ENCODE measurements around the gene COL5A1. TPM values are rescaled to one million over a fixed set of nuclear protein-coding genes. Genes with fewer than 3 reads are reported as not detected.

Gene COL5A1
- total and polyA plus RNA-seq, 2 donors from 2014 or later, result 2.4 to 23.8 TPM

- intact Hi-C loops (cut with DNase I), result no loop called here
- Histone ChIP-seq H3K36me3 (ENCODE audit: control insufficient read depth in 2 of 3, insufficient read depth in 3 of 3, low read length in 3 of 3) (no peaks in the 10 kb centered on the region), H3K4me1 (ENCODE audit: control insufficient read depth in 2 of 3, insufficient read depth in 2 of 3, low read depth in 1 of 3, low read length in 3 of 3) (peaks cover 0 to 5% (median 0%) of the 10 kb centered on the region in 3 donors), H3K27me3 (ENCODE audit: control insufficient read depth, insufficient read depth, low read length) (no peaks in the 10 kb centered on the region), H3K4me3 (ENCODE audit: low read length in 3 of 3) (no peak overlapping the region), H3K9ac (ENCODE audit: low read length in 3 of 3) (no peak overlapping the region), H3K27ac (ENCODE audit: low read depth in 2 of 2, low read length in 2 of 2) (no peak overlapping the region), H3K9me3 (ENCODE audit: control insufficient read depth in 2 of 3, insufficient read depth in 1 of 3, low read length in 3 of 3) (no peaks in the 10 kb centered on the region)
- no peak for TF ChIP-seq CTCF (IDR thresholded peaks at IDR 0.05; ENCODE audit: borderline replicate concordance, extremely low read depth, insufficient read depth)
- DNase-seq, result peak in 2 of 5 donors; percentile 19 to 56
- no peak for FAIRE-seq
These were observed 37.3 kb downstream of the COL5A1 start for GRCh38 chr9:134678666-134679443.

- Histone ChIP-seq H3K9me3 (ENCODE audit: control insufficient read depth in 2 of 3, insufficient read depth in 1 of 3, low read length in 3 of 3) (no peaks in the 10 kb centered on the region), H3K27me3 (ENCODE audit: control insufficient read depth, insufficient read depth, low read length) (no peaks in the 10 kb centered on the region), H3K4me3 (ENCODE audit: low read length in 3 of 3) (no peak overlapping the region), H3K4me1 (ENCODE audit: control insufficient read depth in 2 of 3, insufficient read depth in 2 of 3, low read depth in 1 of 3, low read length in 3 of 3) (peaks cover 0 to 5% (median 0%) of the 10 kb centered on the region in 3 donors), H3K36me3 (ENCODE audit: control insufficient read depth in 2 of 3, insufficient read depth in 3 of 3, low read length in 3 of 3) (no peaks in the 10 kb centered on the region), H3K9ac (ENCODE audit: low read length in 3 of 3) (no peak overlapping the region), H3K27ac (ENCODE audit: low read depth in 2 of 2, low read length in 2 of 2) (no peak overlapping the region)
- intact Hi-C loops (cut with DNase I), result no loop called here
- no peak for TF ChIP-seq CTCF (IDR thresholded peaks at IDR 0.05; ENCODE audit: borderline replicate concordance, extremely low read depth, insufficient read depth)
- FAIRE-seq, result no peak
- DNase-seq, result peak in 1 of 5 donors; percentile 34
These were observed 38.2 kb downstream of the COL5A1 start for GRCh38 chr9:134679616-134680392.

- no peak overlapping the region for H3K9ac ChIP-seq (ENCODE audit: low read length in 3 of 3)
- intact Hi-C loops (cut with DNase I), result no loop called here
- H3K4me3 ChIP-seq (ENCODE audit: low read length in 3 of 3), result no peak overlapping the region
- DNase-seq (peak in 1 of 5 donors; percentile 52), FAIRE-seq (no peak)
- no peak overlapping the region for H3K27ac ChIP-seq (ENCODE audit: low read depth in 2 of 2, low read length in 2 of 2)
- no peaks in the 10 kb centered on the region for H3K27me3 ChIP-seq (ENCODE audit: control insufficient read depth, insufficient read depth, low read length)
- peaks cover 0 to 5% (median 0%) of the 10 kb centered on the region in 3 donors for H3K4me1 ChIP-seq (ENCODE audit: control insufficient read depth in 2 of 3, insufficient read depth in 2 of 3, low read depth in 1 of 3, low read length in 3 of 3)
- peaks cover 0 to 6% (median 0%) of the 10 kb centered on the region in 3 donors for H3K36me3 ChIP-seq (ENCODE audit: control insufficient read depth in 2 of 3, insufficient read depth in 3 of 3, low read length in 3 of 3)
- H3K9me3 ChIP-seq (ENCODE audit: control insufficient read depth in 2 of 3, insufficient read depth in 1 of 3, low read length in 3 of 3), result peaks cover 0 to 2% (median 0%) of the 10 kb centered on the region in 3 donors
- no peak for TF ChIP-seq CTCF (IDR thresholded peaks at IDR 0.05; ENCODE audit: borderline replicate concordance, extremely low read depth, insufficient read depth)
These were observed 38.9 kb downstream of the COL5A1 start for GRCh38 chr9:134680393-134681060.
